Gastrocnemius medialis (tissue), 4 donors: ENCODE results near the gene AQP9.
A peak's percentile ranks its signal among the peaks of the same experiment; 100 is the strongest.

Experiments
- CTCF ChIP-seq, 5 experiments: fragments of 450-650 bp in 3 of 5; fragments of 200-600 bp in 2 of 5; sonication (generic) in 2 of 5; IDR thresholded peaks in 4 of 5; conservative IDR thresholded peaks in 1 of 5; 1 replicate in 4 of 5; 2 replicates in 1 of 5; pipeline ENCODE4 v1.5.1; 2016 to 2019; ENCODE audit warnings: antibody characterized with exemption in 5 of 5, mild to moderate bottlenecking in 3 of 5, moderate library complexity in 3 of 5
- POLR2A ChIP-seq, 2 donors: fragments of 450-650 bp; IDR thresholded peaks; one replicate each; pipeline ENCODE4 v1.6.1; 2017; ENCODE audit warnings: antibody characterized with exemption in 2 of 2, mild to moderate bottlenecking in 2 of 2, moderate library complexity in 2 of 2

- TF ChIP-seq POLR2A (IDR thresholded peaks at IDR 0.05) (peak; percentile 70 to 73), CTCF (IDR thresholded peaks at IDR 0.05 in 4 of 5, conservative IDR thresholded peaks at IDR 0.05 in 1 of 5) (no peak)
Measured at GRCh38 chr15:58228718-58229117, 90.5 kb downstream of the AQP9 start.
